Measurements from ENCODE around the gene TAS2R43. TPM values are rescaled to one million over a fixed set of nuclear protein-coding genes. Genes with fewer than 3 reads are reported as not detected.
"Not testable (repeated sequence)": the region's sequence is repeated elsewhere in the genome, so short reads cannot be mapped to it uniquely, and the experiment has no call there.

TAS2R43 gene
- total RNA-seq, 2 experiments from 2014 or later = 0.21 TPM; not detected in 1

GRCh38 chr12:11094910-11095309, 2.8 kb upstream of the TAS2R43 start:
- DNase-seq; H3K27me3 Mint-ChIP-seq; H3K27ac Mint-ChIP-seq; H3K9me3 Mint-ChIP-seq; H3K4me3 Mint-ChIP-seq; CTCF ChIA-PET; POLR2A ChIA-PET; intact Hi-C loops (cut with micrococcal nuclease); H3K4me1 Mint-ChIP-seq (ENCODE audit: low read depth): not testable (repeated sequence)
- peaks cover 12% of the 10 kb centered on the region for H3K36me3 Mint-ChIP-seq

- no peaks in the 10 kb centered on the region for H3K27me3 Mint-ChIP-seq
- H3K36me3 Mint-ChIP-seq = peaks cover 5% of the 10 kb centered on the region
- intact Hi-C loops (cut with micrococcal nuclease) = no loop called here
- POLR2A ChIA-PET = no interaction called here
- no peak overlapping the region for H3K27ac Mint-ChIP-seq
- H3K4me1 Mint-ChIP-seq (ENCODE audit: low read depth) = peaks cover 7% of the 10 kb centered on the region
- DNase-seq = no peak
- CTCF ChIA-PET = no interaction called here
- H3K9me3 Mint-ChIP-seq = peaks cover 1% of the 10 kb centered on the region
- no peak overlapping the region for H3K4me3 Mint-ChIP-seq
These were observed 2.9 kb downstream of the TAS2R43 start for GRCh38 chr12:11089246-11089645.

GRCh38 chr12:11085419-11085818, 6.7 kb downstream of the TAS2R43 start:
- intact Hi-C loops (cut with micrococcal nuclease) = no loop called here
- peaks cover 14% of the 10 kb centered on the region for H3K36me3 Mint-ChIP-seq
- ChIA-PET POLR2A (interaction anchor here (1.0 kb wide), 1 partner anchor 86 kb away, joined by 4 read pairs; no protein-coding TSS in a partner anchor), CTCF (no interaction called here)
- H3K27ac Mint-ChIP-seq = no peak overlapping the region
- H3K9me3 Mint-ChIP-seq = peaks cover 18% of the 10 kb centered on the region
- H3K4me3 Mint-ChIP-seq = no peak overlapping the region
- DNase-seq = no peak
- H3K27me3 Mint-ChIP-seq = no peaks in the 10 kb centered on the region
- H3K4me1 Mint-ChIP-seq (ENCODE audit: low read depth) = peaks cover 7% of the 10 kb centered on the region

- Mint-ChIP-seq H3K4me1 (ENCODE audit: low read depth) (peaks cover 7% of the 10 kb centered on the region), H3K27me3 (no peaks in the 10 kb centered on the region), H3K4me3 (no peak overlapping the region), H3K9me3 (peaks cover 19% of the 10 kb centered on the region), H3K27ac (no peak overlapping the region), H3K36me3 (peaks cover 15% of the 10 kb centered on the region)
- ChIA-PET CTCF (no interaction called here), POLR2A (no interaction called here)
- no peak for DNase-seq
- intact Hi-C loops (cut with micrococcal nuclease) = no loop called here
These were observed 10.1 kb downstream of the TAS2R43 start for GRCh38 chr12:11081987-11082386.

GRCh38 chr12:11078246-11078645, 13.9 kb downstream of the TAS2R43 start:
- H3K36me3 Mint-ChIP-seq = peaks cover 12% of the 10 kb centered on the region
- CTCF ChIA-PET = no interaction called here
- intact Hi-C loops (cut with micrococcal nuclease) = no loop called here
- no peak for DNase-seq
- H3K4me3 Mint-ChIP-seq = no peak overlapping the region
- H3K9me3 Mint-ChIP-seq = peaks cover 12% of the 10 kb centered on the region
- no peak overlapping the region for H3K27ac Mint-ChIP-seq
- peaks cover 4% of the 10 kb centered on the region for H3K4me1 Mint-ChIP-seq (ENCODE audit: low read depth)
- POLR2A ChIA-PET = no interaction called here
- H3K27me3 Mint-ChIP-seq = no peaks in the 10 kb centered on the region

- intact Hi-C loops (cut with micrococcal nuclease) = no loop called here
- H3K27ac Mint-ChIP-seq = no peak overlapping the region
- peaks cover 12% of the 10 kb centered on the region for H3K36me3 Mint-ChIP-seq
- H3K9me3 Mint-ChIP-seq = peaks cover 2% of the 10 kb centered on the region
- ChIA-PET POLR2A (no interaction called here), CTCF (no interaction called here)
- DNase-seq = no peak
- peaks cover 4% of the 10 kb centered on the region for H3K4me1 Mint-ChIP-seq (ENCODE audit: low read depth)
- H3K27me3 Mint-ChIP-seq = no peaks in the 10 kb centered on the region
- no peak overlapping the region for H3K4me3 Mint-ChIP-seq
These were observed 16.5 kb downstream of the TAS2R43 start for GRCh38 chr12:11075642-11076041.

GRCh38 chr12:11071414-11071813, 20.7 kb downstream of the TAS2R43 start:
- Mint-ChIP-seq H3K36me3 (peaks cover 9% of the 10 kb centered on the region), H3K27me3 (no peaks in the 10 kb centered on the region), H3K9me3 (no peaks in the 10 kb centered on the region), H3K4me3 (no peak overlapping the region), H3K4me1 (ENCODE audit: low read depth) (peaks cover 4% of the 10 kb centered on the region), H3K27ac (no peak overlapping the region)
- ChIA-PET CTCF (no interaction called here), POLR2A (no interaction called here)
- intact Hi-C loops (cut with micrococcal nuclease) = no loop called here
- no peak for DNase-seq

- Mint-ChIP-seq H3K27me3 (no peaks in the 10 kb centered on the region), H3K27ac (no peak overlapping the region), H3K4me1 (ENCODE audit: low read depth) (peaks cover 4% of the 10 kb centered on the region), H3K36me3 (peaks cover 9% of the 10 kb centered on the region), H3K9me3 (no peaks in the 10 kb centered on the region), H3K4me3 (no peak overlapping the region)
- no peak for DNase-seq
- ChIA-PET CTCF (no interaction called here), POLR2A (no interaction called here)
- intact Hi-C loops (cut with micrococcal nuclease) = no loop called here
These were observed 21.1 kb downstream of the TAS2R43 start for GRCh38 chr12:11070999-11071398.

GRCh38 chr12:11069854-11070365, 22.2 kb downstream of the TAS2R43 start:
- Mint-ChIP-seq H3K27me3 (no peaks in the 10 kb centered on the region), H3K36me3 (peaks cover 12% of the 10 kb centered on the region), H3K9me3 (no peaks in the 10 kb centered on the region), H3K27ac (no peak overlapping the region), H3K4me1 (ENCODE audit: low read depth) (no peaks in the 10 kb centered on the region), H3K4me3 (no peak overlapping the region)
- no peak for DNase-seq
- POLR2A ChIA-PET = no interaction called here
- CTCF ChIA-PET = no interaction called here
- intact Hi-C loops (cut with micrococcal nuclease) = loop anchor here (2.0 kb wide), 1 partner anchor 55 kb away; no protein-coding TSS in a partner anchor

- Mint-ChIP-seq H3K4me1 (ENCODE audit: low read depth) (peaks cover 4% of the 10 kb centered on the region), H3K4me3 (no peak overlapping the region), H3K36me3 (peaks cover 10% of the 10 kb centered on the region), H3K9me3 (no peaks in the 10 kb centered on the region), H3K27ac (no peak overlapping the region), H3K27me3 (no peaks in the 10 kb centered on the region)
- ChIA-PET POLR2A (no interaction called here), CTCF (no interaction called here)
- DNase-seq = no peak
- intact Hi-C loops (cut with micrococcal nuclease) = no loop called here
These were observed 24.6 kb downstream of the TAS2R43 start for GRCh38 chr12:11067514-11067913.

GRCh38 chr12:11062194-11062593, 29.9 kb downstream of the TAS2R43 start, which contains the start of gene TAS2R46:
Gene TAS2R46 (minus strand): TSS chr12:11062294. CDS start chr12:11062294, 0 bp downstream.
- DNase-seq; CTCF ChIA-PET; H3K27me3 Mint-ChIP-seq; H3K9me3 Mint-ChIP-seq; intact Hi-C loops (cut with micrococcal nuclease); H3K4me3 Mint-ChIP-seq; H3K27ac Mint-ChIP-seq; H3K4me1 Mint-ChIP-seq (ENCODE audit: low read depth); POLR2A ChIA-PET; H3K36me3 Mint-ChIP-seq: not testable (repeated sequence)

GRCh38 chr12:11059784-11060183, 32.3 kb downstream of the TAS2R43 start:
- peaks cover 7% of the 10 kb centered on the region for H3K36me3 Mint-ChIP-seq
- POLR2A ChIA-PET = no interaction called here
- H3K27me3 Mint-ChIP-seq = no peaks in the 10 kb centered on the region
- intact Hi-C loops (cut with micrococcal nuclease) = no loop called here
- H3K4me3 Mint-ChIP-seq = no peak overlapping the region
- CTCF ChIA-PET = interaction anchor here (0.6 kb wide), 1 partner anchor 140 kb away, joined by 4 read pairs; no protein-coding TSS in a partner anchor
- no peak overlapping the region for H3K27ac Mint-ChIP-seq
- peaks cover 6% of the 10 kb centered on the region for H3K4me1 Mint-ChIP-seq (ENCODE audit: low read depth)
- H3K9me3 Mint-ChIP-seq = peaks cover 5% of the 10 kb centered on the region
- no peak for DNase-seq

GRCh38 chr12:11059041-11059440, 33.1 kb downstream of the TAS2R43 start:
- no peaks in the 10 kb centered on the region for H3K27me3 Mint-ChIP-seq
- no peak overlapping the region for H3K27ac Mint-ChIP-seq
- H3K36me3 Mint-ChIP-seq = peaks cover 7% of the 10 kb centered on the region
- intact Hi-C loops (cut with micrococcal nuclease) = no loop called here
- peaks cover 5% of the 10 kb centered on the region for H3K9me3 Mint-ChIP-seq
- CTCF ChIA-PET = no interaction called here
- POLR2A ChIA-PET = no interaction called here
- H3K4me1 Mint-ChIP-seq (ENCODE audit: low read depth) = peaks cover 6% of the 10 kb centered on the region
- no peak for DNase-seq
- H3K4me3 Mint-ChIP-seq = no peak overlapping the region
